DOHH2 (cell line): Measurements from ENCODE around the gene NRBP1.

Experiments used
- EZH2phosphoT487 ChIP-seq: fragments of 200-600 bp; sonication (generic); IDR thresholded peaks from 2 replicates; pipeline ENCODE4 v1.6.1; 2017; ENCODE audit warnings: borderline replicate concordance, mild to moderate bottlenecking, antibody characterized with exemption, low read length, moderate library complexity, mixed read lengths
- TF ChIP-seq, protein P1 (sequence below): fragments of 200-600 bp; sonication (generic); IDR thresholded peaks from one replicate; pipeline ENCODE4 v1.5.1; 2014; ENCODE audit warnings: antibody characterized with exemption, mild to moderate bottlenecking, low read depth, low read length; ENCODE audit not compliant: poor library complexity, severe bottlenecking

DNA sequence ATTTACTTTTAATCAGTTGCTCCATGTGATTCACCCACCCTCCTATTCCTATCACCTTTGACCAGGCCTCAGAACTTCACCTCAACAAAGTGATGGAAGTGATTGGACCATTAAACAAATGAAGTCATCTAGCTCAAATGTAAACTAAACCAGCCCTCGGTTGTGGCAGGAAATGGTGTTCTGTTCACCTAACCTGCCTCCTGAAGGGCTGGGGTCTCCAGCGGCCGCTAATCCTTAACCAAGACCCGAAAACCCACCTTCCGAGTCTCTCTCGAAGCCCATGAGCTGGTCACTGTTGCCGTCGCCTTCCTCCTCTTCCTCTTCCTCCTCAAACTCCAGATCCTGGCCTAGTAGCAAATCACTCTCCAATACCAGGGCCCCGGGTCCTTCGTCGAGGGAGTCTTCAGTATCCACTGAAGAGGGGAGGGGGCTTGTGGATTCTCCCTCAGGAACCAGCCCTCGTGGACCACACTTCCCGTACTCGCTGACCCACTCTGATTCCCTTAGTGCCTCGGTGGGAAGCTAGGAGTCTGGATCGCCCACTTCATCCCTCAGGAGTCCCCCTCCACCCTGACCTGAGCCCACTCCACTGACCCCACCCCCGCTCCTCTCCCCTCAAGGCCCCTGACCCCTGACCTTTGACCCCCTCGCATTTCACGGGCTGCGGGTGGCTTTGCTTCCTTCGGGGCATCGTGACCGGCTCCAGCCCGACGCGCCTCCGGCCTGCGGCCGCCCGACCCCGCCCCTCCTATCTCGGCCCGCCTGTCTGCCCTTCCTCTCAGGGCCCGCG is 48.4 kb upstream of the NRBP1 start:
- TF ChIP-seq, protein P1, sequence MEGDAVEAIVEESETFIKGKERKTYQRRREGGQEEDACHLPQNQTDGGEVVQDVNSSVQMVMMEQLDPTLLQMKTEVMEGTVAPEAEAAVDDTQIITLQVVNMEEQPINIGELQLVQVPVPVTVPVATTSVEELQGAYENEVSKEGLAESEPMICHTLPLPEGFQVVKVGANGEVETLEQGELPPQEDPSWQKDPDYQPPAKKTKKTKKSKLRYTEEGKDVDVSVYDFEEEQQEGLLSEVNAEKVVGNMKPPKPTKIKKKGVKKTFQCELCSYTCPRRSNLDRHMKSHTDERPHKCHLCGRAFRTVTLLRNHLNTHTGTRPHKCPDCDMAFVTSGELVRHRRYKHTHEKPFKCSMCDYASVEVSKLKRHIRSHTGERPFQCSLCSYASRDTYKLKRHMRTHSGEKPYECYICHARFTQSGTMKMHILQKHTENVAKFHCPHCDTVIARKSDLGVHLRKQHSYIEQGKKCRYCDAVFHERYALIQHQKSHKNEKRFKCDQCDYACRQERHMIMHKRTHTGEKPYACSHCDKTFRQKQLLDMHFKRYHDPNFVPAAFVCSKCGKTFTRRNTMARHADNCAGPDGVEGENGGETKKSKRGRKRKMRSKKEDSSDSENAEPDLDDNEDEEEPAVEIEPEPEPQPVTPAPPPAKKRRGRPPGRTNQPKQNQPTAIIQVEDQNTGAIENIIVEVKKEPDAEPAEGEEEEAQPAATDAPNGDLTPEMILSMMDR: no peak
- no peak for TF ChIP-seq EZH2phosphoT487
